Islet of Langerhans (tissue), 1 donor: ENCODE data around the gene S100B.
"Not testable (repeated sequence)": the region's sequence is repeated elsewhere in the genome, so short reads cannot be mapped to it uniquely, and the experiment has no call there.

Source experiments
- FAIRE-seq: peaks from one replicate; lab custom pipeline; 2011; peaks lifted over from hg19 to GRCh38; lab: Jason Lieb, UNC

S100B gene

DNA sequence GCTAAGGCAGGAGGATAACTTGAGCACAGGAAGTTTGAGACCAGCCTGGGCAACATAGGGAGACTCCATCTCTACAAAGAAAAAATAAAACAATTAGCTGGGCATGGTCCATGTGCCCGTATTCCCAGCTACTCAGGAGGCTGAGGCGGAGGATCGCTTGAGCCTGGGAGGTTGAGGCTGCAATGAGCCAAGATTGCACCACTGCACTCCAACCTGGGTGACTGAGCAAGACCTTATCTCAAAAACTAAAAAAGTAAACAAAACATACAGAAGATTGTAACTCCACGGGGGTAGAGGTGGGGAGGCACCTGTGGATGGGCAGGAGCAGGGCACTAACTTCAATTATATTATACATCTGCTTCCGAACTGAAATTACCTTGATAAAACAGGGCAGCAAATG, 4.6 kb downstream of the S100B start:
- FAIRE-seq: no peak

DNA sequence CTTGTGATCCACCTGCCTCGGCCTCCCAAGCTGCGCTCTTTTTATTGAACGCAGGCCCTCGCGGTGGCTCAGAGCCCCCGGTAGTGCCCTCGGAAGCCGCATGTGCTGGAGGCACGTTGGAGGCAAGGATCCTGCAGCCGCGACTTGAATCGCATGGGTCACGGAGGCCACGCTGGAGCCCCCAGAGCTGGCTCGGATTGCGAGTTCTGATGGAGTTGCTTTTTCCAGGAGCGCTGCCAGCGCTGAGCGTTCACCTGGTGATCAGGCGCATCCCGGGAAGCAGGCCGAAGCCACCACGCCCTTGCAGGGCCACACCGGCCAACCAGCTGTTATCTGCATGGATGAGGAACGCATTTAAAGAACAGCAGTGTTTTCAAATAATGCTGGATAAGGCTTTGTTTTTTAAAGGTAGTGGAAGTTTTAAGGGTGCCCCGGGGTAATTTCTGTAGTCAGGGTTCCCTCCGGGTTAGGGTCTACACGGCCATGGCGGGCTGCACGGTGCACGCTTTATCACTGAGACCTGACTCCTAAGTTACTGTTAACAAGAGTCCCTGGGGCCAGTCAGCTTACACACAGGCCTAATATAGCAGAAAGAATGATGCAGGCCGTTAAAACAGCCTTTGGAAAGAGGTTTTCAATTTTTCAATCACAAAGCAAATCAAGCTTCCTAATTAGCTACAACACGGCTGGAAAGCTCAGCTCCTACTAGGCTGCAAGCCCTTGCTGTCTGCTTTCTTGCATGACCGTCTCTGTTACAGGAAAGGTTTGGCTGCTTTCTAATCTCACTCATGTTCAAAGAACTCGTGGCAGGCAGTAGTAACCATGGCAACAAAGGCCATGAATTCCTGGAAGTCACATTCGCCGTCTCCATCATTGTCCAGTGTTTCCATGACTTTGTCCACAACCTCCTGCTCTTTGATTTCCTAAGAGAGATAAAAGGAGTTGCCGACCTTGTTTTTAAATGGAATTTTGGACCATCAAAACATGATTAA, 6.0 kb downstream of the S100B start:
- no peak for FAIRE-seq

DNA sequence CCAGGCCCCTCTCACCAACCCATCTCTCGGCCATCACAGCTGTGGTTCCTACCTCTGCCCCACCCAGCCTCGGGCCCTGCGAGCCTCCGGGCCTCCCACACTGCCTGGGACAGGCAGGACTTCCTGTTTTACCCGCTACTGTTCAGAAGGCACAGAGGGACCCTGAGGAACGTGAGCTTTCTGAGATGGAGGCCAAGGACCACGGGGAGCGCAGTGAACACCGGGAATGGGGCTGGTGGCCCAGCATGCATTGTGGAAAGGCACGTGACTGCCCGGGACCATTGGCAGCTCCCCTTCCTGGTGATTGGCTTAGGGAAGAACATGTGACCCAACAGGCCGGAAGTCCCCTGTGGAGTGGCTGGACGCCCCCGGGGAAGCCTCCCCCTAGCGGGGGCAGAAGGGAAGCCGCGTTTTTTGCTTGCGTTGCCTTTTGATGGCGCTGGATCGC, 7.0 kb downstream of the S100B start:
- FAIRE-seq: no peak

DNA sequence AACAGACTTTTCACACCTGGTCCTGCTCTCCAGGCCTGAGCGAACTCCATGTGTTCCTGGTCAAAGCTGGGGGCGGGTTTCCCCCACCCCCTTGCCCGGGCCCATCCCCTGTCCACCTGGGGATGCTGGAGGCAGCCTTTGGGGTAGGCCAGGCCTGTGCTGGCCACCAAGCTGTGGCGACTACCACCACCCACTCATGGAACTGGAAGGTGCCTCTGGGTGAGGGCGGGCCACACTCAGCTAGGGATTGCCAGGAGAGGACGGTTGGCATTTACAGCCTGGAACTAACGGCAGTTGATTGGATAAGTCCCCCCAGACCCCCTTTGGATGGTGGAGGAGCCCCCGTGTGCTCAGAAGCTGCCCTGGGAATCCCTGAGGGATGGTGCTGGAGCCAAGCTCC, 7.9 kb downstream of the S100B start:
- FAIRE-seq: no peak

DNA sequence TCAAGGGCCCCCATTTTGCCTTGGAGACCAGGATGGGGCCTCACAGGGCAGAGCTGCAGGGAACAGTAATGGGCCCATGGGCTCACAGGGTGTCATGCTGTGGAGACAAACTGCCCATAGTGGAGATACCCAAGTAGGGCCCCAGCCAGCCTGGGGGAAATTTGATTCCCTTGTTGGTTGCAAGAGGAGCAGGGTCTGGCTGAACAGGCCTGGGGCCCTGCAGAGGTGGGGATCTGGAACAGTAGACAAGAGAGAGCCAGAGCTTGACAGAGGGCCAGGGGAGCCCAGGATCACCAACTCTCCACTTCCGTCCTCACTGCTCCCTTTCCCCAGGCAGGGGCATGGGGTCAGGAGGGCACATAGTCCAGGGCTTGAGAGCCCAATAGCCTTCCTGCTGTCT, 8.7 kb downstream of the S100B start:
- FAIRE-seq: no peak

DNA sequence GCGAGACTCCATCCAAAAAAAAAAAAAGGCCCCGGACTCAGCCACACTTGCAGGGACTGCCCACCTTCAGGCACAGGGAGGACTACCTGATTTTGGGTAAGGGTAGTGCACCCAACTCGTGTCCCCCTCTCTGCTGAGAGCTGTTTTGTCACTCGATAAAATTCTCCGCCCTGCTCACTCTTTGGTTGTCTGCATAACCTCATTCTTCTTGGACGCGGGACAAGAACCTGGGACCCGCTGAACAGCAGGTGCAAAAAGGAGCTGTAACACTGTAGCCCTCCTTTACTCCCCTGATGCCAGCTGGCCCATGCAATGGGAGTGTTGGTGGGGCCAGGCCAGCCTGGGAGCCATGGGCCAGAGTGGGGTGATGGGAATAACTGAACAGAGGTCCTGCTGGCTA, 10.6 kb downstream of the S100B start:
- no peak for FAIRE-seq

DNA sequence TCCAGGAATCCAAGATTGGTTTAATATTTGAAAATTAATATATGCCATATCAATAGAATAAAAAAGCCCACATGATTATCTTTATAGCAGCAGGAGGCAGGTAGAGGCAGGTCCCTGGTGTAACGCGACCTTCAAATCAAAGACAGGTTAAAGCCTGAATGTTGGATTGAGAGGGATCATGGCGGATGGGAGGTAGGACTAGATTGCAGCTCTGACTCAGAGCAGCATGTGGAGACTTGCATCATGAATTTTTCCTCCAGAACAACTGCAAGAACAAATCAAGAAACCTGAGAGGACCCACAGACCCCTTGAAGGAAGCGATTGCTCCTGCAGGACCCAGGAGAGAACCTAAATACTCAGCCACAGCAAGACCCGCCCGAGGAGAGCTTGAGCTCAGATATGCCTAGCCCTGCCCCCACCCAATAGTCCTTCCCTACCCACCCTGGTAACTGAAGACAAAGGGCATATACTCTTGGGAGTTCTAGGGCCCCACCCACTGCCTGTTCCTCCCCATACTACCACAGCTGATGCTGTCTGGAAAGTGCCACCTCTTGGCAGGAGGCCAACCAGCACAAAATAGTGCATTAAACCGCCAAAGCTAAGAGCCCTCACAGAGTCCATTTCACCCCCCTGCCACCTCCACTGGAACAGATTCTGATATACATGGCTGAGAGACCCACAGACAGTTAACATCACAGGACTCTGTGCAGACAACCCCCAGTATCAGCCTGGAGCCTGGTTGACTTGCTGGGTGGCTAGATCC, 19.5 kb downstream of the S100B start:
- no peak for FAIRE-seq

DNA sequence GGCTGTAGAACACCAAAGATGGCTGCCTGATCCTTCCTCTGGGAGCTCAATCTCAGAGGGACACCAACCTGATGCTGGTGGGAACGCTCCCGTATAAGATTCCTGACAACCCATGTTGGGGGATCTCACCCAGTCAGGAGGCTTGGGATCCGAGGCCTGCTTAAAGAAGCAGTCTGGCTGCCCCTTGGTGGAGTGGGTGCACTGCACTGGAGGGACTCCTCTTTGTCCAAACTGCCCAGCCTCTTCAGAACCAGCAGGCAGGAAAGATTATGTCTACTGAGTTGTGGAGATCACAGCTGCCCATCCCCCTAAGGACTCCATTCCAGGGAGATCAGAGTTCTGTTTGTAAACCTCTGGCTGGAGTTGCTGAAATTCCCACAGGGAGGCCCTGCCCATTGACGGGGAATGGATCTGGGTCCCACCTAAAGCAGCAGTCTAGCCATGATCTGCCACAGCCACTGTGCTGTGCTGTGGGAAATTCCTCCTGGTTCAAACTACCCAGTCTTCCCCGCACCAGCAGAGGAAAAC, 23.0 kb downstream of the S100B start:
- FAIRE-seq: no peak

DNA sequence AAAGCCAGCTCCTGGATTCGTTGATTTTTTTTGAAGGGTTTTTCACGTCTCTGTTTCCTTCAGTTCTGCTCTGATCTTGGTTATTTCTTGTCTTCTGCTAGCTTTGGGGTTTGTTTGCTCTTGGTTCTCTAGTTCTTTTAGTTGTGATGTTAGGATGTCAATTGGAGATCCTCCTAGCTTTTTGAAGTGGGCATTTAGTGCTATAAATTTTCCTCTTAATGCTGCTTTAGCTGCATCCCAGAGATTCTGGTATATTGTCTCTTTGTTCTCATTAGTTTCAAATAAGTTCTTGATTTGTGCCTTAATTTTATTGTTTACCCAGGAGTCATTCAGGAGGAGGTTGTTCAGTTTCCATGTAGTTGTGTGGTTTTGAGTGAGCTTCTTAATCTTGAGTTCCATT, 25.5 kb downstream of the S100B start:
- not testable (repeated sequence) for FAIRE-seq

DNA sequence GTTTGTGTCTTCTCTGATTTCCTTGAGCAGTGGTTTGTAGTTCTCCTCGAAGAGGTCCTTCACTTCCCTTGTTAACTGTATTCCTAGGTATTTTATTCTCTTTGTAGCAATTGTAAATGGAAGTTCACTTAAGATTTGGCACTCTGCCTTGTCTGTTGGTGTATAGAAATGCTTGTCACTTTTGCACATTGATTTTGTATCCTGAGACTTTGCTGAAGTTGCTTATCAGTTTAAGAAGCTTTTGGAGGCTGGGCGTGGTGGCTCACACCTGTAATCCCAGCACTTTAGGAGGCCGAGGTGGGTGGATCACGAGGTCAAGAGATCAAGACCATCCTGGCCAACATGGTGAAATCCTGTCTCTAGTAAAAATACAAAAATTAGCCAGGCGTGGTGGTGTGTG, 27.1 kb downstream of the S100B start:
- FAIRE-seq: not testable (repeated sequence)

DNA sequence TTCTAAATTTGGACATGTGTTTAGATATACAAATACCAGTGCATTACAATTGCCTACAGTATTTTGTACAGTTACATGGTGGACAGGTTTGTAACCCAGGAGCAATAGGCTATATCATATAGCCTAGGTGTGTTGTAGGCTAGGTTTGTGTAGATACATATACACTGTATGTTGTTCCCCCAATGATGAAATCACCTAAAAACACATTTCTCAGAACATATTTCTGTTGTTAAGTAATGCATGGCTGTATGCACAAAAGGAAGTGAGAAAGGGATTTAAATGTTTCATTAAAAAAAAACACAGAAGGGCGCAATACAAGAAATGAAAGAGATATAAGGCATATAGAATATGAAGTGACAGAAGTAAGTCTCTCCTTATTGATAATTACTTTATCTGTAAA, 32.0 kb downstream of the S100B start:
- FAIRE-seq: no peak

DNA sequence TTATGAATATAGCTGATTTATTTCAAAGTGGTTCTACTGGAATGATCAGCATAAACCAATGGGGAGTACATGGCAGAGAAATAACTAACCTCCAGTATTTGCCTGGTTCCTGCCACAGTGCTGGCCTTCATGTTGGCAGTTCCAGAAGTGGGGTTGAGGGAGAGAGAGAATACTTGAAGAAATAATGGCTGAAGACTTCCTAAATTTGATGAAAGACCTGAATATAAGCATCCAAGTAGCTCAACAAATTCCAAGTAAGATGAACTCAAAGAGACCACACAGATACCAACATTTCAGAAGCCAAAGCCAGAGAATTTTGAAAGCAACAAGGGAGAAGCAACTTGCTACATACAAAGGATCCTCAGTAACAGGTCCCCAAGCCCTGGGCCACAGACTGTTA, 34.3 kb downstream of the S100B start:
- no peak for FAIRE-seq

DNA sequence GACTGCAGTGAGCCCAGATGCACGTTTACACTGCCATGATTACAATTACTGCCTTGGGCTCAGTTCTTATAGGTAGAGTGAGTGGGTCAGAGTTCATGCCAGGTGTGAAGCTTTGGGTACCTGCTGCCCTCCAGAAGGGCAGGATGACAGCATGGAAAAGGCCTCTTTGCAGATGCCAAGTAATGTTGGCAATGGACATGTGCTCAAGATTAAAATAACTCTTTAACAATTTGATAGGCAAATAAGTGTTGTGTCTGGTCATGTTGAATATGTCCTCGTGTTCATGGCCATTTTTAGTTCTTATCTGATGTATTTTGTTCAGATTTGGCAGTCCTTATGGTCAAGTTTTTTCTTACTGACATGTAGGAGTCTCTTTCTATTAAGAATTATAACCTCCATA, 34.8 kb downstream of the S100B start:
- FAIRE-seq: no peak

DNA sequence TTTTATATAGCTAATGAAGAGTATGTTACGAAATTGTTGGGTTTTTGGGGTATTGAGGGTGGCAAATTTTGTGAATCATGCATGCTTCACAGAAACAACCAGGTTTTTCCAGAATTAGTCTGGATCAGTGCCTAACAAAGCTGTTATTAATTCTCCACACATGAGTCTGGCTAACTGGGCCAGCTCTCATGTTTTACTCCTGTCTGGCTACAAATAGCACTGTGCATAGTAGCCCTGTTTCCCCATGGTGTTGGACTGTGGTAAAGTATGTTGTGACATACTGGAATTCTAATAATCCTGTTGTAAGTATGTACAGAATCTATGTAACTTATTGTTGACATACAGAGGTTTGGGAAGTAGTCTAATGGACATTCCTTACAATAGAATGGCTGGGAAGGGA, 35.8 kb downstream of the S100B start:
- no peak for FAIRE-seq

DNA sequence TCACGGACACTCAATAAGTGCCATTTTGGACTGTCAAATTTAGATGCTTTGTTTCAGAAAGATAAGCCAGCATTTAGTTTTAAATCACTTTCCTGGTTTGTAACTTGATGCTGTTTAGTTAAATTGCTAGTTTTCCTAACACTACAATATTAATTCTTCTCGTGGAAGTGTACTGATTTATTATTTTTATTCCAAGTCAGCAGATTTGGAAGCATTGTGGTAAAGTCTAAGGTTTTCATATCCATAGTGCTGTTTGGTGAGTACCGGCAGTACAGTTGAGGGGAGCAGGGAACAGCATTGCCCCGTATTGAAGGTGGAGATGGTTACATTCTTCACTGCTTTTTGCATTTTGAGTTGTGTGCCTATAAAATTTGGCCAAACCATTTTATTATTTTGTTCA, 36.3 kb downstream of the S100B start:
- FAIRE-seq: no peak

DNA sequence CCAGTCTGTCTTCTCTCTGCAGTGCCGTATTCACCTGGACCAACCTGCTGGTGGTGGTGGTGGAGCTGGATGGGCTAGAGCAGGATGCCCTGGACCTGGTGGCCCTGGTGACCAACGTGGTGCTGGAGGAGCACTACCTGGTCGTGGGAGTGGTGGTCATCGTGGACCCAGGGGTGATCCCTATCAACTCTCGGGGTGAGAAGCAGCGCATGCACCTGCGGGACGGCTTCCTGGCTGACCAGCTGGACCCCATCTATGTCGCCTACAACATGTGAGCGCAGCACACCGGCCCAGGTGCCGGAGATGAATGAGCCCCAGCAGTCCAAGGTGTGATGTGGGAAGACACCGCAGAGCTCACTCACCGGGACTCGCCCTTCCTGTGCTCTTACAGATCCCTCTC, 37.5 kb downstream of the S100B start:
- no peak for FAIRE-seq

DNA sequence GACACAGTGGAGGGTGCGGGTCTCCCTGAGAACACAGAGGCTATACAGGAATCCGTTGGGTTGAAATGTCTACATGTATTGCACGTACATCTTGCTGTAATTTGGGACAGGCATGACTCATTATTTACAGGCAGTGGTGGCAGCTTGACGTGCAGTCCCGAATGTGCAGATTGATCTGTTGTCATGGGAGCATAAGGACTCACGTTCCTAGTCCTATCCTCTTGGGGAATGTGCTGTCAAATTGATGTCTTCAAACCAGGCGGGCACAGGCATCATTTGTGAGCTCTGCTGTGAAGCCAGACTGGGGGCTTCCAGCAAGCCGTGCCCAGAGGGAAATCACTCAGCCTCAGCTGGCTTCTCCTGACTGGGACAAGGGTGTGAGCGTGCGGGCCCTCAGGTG, 40.5 kb downstream of the S100B start:
- no peak for FAIRE-seq

DNA sequence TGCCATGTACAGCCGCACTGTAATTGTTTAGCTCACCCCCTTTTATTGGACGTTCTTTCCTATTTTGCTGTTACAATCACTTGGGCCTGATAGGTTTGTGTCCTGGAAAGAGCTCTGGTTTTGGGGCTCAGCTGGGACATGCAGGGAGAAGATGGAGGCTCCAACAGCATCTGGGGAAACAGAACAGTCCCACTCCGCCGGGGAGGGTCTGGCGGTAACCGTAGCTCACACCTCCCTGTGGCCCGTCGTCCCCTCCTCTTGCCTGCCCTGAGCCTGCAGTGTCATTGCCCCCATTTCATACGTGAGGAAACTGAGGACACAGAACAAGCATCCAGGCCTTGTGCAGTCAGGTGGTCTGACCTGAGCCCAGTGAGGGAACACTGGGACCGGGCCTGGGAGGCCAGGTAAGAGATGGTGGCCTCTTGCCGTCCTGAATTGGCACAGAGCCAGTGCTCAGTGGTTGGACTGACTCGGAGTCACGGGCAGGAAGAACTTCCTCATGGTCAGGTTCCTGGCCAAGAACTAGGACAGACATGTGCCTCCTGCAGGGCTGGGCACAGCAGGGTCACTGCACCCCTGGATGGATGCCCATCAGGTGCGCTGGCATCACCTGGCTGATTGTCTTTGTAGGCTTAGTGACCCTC, 41.8 kb downstream of the S100B start:
- FAIRE-seq: no peak

DNA sequence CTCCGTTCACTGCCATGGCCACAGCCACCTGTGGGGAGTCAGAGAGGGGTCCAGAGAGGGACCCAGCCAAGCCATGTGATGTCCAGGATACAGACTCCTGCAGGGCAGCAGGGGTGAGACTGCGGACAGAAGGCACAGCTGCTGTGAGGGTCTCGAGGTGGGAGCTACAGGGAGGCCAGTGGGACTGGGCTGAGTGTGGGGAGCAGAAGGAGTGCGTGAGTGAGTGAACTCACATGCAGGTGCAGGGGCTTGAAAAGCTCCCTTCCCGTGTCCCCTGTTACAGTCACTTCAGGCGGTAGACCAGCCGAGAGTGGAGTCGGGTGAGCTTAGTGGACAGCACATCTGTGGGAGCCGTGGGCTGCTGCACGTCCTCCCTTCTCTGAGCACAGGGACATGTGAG, 42.4 kb downstream of the S100B start:
- no peak for FAIRE-seq

DNA sequence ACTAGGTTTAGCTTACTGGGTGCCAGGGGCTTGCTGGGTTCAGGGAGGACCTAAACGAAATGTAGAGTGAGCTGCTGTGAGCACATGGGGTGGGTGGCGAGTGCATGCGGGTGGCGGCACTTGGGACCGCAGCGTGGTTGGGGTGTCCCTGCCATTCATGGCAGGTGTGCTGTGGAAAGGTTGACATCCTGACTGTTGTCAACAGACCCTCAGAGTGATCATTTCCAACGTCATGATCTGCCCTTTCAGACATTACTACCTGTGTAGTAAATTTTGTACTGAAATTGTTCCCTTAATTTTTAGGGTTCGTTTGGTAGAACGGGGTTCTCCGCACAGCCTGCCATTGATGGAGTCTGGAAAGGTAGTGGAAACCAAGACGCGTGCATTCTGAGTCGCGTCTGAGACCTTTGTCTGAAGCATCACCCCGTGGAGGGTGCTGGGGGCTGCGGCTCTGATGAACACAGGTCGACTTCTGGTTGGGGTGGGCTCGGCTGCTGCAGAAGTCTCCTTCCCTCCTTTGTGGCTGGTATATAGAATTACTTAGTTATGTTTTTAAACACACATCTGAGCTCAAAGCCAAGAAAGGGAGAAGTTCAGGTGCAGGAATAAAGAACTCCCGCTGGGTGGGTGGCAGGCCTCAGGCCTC, 43.3 kb downstream of the S100B start:
- FAIRE-seq: no peak

DNA sequence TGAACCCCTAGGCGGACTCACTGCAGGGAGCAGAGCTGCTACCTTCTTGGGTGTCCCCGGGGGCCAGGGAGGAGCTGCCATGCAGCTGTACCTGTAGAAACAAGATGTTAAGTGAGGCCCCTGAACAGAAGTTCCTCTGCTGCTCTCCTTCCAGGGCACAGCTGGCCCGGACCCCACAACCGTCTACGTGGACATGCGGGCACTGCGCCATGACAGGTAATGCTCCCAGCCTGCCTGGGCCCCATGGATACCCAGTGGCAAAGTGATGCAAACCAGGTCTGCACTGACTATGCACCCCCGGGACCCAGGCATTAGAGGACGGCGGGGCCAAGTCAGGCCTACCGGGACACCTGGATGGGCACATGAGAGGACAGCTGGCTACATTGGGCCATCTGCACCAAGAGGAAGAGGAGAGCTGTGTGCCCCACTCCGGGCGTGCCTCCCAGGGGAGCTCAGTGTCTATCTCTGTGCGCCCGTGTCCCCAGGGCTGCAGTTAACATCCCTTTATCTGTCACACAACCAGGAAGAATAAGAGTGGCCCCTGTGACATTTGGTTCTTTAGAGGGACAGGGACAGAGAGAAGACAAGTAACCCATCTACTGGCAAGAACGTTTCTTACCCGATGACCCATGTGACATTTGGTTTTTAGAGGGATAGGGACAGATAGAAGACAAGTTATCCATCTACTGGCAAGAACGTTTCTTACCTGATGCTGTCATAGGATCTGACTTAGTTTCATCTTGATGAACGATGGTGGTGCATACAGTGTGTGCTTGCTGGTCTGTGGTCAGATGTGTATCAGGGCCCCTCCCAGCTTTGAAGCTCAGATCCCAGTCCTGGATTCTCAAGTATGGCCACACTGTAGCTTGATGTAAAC, 44.1 kb downstream of the S100B start:
- FAIRE-seq: no peak
